ENCODE measurements around the gene PTOV1. TPM values are rescaled to one million over a fixed set of nuclear protein-coding genes. Genes with fewer than 3 reads are reported as not detected.

PTOV1 gene
- total RNA-seq, 3 donors from 2014 or later = 92.8 to 171 (median 107) TPM

GRCh38 chr19:49890349-49891311 is 39.7 kb downstream of the PTOV1 start:
- peak; percentile 77 to 81 (median 78) for DNase-seq
- peak; percentile 85 for ATAC-seq
- no peaks in the 10 kb centered on the region for H3K36me3 ChIP-seq (ENCODE audit: low read depth)

GRCh38 chr19:49891393-49891792 is 40.4 kb downstream of the PTOV1 start:
- no peak for TF ChIP-seq CTCF (IDR thresholded peaks at IDR 0.05)
- H3K4me3 ChIP-seq = no peak overlapping the region
- intact Hi-C loops (cut with DNase I, micrococcal nuclease) = no loop called here

More at GRCh38 chr19:49890349-49891311, 39.7 kb downstream of the PTOV1 start:
- no peak for TF ChIP-seq CTCF (IDR thresholded peaks at IDR 0.05)
- intact Hi-C loops (cut with DNase I, micrococcal nuclease) = no loop called here
- peaks cover 8% of the 10 kb centered on the region for H3K4me1 ChIP-seq (ENCODE audit: low read depth)
- H3K4me3 ChIP-seq = no peak overlapping the region
- no peaks in the 10 kb centered on the region for H3K9me3 ChIP-seq

GRCh38 chr19:49892716-49893115 is 41.8 kb downstream of the PTOV1 start:
- H3K4me1 ChIP-seq (ENCODE audit: low read depth) = peaks cover 11% of the 10 kb centered on the region
- DNase-seq (no peak), ATAC-seq (no peak)
- no peak for TF ChIP-seq CTCF (IDR thresholded peaks at IDR 0.05)
- intact Hi-C loops (cut with DNase I, micrococcal nuclease) = no loop called here
- no peaks in the 10 kb centered on the region for H3K9me3 ChIP-seq
- H3K36me3 ChIP-seq (ENCODE audit: low read depth) = no peaks in the 10 kb centered on the region
- no peak overlapping the region for H3K4me3 ChIP-seq

More at GRCh38 chr19:49891393-49891792, 40.4 kb downstream of the PTOV1 start:
- Histone ChIP-seq H3K4me1 (ENCODE audit: low read depth) (peaks cover 8% of the 10 kb centered on the region), H3K9me3 (no peaks in the 10 kb centered on the region), H3K36me3 (ENCODE audit: low read depth) (no peaks in the 10 kb centered on the region)
- ATAC-seq = no peak
- DNase-seq = no peak

GRCh38 chr19:49894011-49894664 is 43.2 kb downstream of the PTOV1 start:
- H3K9me3 ChIP-seq = no peaks in the 10 kb centered on the region
- H3K36me3 ChIP-seq (ENCODE audit: low read depth) = no peaks in the 10 kb centered on the region
- no peak for DNase-seq
- no peak overlapping the region for H3K4me3 ChIP-seq
- intact Hi-C loops (cut with DNase I, micrococcal nuclease) = no loop called here
- no peak for ATAC-seq
- no peak for TF ChIP-seq CTCF (IDR thresholded peaks at IDR 0.05)
- H3K4me1 ChIP-seq (ENCODE audit: low read depth) = peaks cover 11% of the 10 kb centered on the region

DNA sequence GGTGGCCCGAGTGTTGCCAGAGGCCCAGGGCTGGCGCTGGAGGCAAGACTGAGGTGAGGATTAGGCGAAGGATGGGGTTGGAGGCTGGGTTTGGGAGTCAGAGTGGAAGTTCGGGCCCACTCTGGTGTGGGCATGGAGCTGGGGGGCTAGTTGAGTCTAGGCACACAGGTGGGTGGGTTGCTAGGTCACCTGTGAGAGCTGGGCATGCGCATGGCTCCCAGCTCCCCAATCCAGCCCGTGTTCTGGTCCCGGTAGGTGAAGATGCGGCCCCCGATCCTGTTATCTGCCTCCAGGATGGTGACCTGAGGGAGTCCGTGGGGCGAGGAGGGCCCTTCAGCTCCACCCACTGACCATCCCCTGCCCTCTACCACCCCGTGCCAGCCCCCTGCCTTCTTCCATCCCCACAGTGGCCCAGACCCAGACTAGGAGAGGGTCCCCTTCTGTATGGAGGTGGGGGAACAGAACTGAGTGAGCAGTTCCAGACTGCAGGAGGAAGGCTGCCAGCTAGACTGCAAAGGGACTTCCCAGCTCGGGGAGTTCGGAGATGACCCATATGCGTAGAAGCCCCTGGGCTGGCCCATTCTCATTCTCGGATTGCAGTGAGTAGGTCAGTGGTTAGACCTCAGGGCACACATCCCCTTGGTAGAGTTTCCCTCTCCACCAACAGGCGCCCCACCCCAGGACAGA is 44.1 kb downstream of the PTOV1 start:
- ATAC-seq (no peak), DNase-seq (no peak)
- H3K4me3 ChIP-seq = no peak overlapping the region
- intact Hi-C loops (cut with DNase I, micrococcal nuclease) = no loop called here
- no peak for TF ChIP-seq CTCF (IDR thresholded peaks at IDR 0.05)
- H3K4me1 ChIP-seq (ENCODE audit: low read depth) = peaks cover 7% of the 10 kb centered on the region
- no peaks in the 10 kb centered on the region for H3K36me3 ChIP-seq (ENCODE audit: low read depth)
- H3K9me3 ChIP-seq = no peaks in the 10 kb centered on the region

Data from mucosa of descending colon (tissue), 3 donors.